Inferior parietal cortex (tissue), 1 donor: Measurements from ENCODE around the gene FZD7.

Experiments used
- DNase-seq: peaks from one replicate; pipeline ENCODE4 v3.0.0-alpha.2; 2016; ENCODE audit errors: extremely low spot score

FZD7 gene

DNA sequence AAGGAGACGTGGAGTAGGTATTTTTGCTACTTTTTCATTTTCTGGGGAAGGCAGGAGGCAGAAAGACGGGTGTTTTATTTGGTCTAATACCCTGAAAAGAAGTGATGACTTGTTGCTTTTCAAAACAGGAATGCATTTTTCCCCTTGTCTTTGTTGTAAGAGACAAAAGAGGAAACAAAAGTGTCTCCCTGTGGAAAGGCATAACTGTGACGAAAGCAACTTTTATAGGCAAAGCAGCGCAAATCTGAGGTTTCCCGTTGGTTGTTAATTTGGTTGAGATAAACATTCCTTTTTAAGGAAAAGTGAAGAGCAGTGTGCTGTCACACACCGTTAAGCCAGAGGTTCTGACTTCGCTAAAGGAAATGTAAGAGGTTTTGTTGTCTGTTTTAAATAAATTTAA is 3.4 kb downstream of the FZD7 start:
- no peak for DNase-seq

DNA sequence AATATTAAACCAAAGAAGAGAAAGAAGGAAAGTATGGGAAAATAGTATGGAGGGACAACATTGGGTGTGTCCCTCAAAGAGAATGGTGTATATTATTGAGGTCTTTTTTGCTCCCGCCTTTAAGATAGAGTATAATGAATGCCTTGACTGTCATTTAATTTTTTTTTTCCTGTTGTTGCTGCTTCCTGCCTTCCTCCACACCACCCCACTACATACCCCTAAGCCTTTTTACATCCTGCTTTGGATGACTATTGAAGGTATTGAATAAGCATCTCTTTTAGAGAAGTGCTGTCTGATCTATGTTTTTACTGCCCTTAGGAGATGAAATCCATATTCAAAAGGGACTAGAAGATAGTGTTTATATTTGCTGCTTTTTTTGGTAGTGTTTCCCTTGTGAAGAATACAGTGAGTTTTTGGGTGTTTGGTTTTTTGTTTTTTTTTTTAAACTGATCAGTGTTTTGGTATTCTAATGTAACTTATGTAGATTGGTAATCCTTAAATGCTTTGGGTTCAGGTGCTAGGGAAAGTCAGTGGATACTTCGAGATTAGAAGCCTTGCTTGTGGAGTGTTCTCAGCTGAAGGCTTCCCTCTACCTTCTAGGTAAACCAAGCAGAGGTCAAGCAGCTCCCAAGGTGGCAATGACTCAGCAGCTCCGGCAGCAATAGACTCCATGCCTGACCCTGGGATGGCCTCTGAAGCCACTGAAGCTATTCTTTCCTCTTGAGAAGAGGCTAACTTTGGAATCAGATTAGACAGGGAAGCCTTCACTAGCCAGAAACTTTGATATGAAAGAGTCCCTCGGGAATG is 5.0 kb downstream of the FZD7 start:
- no peak for DNase-seq

DNA sequence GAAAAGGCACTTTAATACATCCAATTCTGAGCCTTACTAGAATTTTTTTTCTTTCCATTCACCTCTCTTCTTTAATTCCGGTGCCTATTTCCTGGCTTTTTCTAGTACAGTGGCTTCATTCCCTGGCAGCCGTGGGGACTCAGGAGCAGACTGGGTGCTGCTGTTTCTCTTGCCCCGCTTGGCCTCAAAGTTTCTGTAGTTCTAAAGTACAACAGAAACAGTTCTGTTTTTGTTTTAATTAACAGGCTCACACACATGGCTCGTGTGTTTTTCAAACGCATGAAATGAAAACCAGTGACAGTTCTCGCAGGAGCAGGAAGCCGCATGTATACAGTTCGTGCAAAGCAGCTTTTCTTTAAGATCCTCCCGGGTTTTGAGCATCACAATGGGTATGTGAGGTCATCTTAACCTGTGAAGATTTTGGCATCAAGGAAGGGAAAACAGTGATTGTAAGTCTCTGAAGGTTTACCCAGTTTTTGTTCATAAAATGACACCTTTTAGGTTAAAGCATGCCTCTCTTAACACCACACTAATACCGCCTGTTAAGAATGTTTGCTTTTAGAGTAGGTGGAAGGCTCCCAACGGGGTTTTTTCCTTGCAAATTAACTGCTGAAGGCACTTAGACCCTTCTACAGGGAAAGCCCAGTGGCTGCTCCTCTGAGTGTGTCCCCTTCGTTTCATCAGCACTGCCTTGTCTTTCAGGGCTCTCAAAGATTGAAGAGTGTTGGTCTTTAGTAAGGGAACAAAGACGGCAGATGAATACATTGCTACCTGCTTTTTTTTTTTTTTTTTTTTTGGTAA is 5.8 kb downstream of the FZD7 start:
- DNase-seq = no peak

DNA sequence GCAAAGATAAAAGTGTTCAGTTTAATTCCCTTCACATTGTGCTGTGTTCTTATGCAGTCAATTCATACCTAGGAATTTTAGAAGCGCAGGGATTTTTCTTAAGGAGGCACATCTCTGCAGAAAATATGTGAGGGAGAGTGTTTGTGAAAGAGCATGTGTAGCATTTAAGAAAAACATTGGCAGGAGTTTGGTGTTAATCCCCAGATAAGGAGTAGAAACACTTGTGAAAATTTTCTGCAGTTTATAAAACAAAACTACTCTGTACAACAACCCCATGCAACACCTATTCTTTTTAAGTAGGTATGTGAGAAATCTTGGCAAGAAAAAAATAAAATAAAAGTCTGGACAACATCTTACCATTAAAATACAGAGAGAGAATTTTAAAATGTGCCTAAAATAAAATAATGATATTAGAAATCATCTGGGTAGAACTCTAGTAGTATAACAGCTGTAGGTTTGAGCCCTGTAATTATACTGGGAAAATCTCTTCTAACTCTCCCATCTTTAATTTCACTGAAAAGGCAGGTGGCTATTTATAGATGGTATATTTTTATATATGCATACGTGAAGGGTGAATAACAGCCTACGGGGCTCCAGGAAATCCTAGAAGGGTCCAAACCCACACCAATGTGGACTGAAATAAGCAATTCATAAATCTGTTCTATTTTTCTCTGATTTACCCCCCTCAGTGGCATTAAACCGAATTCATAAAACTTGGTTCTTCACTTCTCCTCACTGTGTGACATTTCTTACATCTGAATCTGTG is 6.6 kb downstream of the FZD7 start:
- DNase-seq = no peak

DNA sequence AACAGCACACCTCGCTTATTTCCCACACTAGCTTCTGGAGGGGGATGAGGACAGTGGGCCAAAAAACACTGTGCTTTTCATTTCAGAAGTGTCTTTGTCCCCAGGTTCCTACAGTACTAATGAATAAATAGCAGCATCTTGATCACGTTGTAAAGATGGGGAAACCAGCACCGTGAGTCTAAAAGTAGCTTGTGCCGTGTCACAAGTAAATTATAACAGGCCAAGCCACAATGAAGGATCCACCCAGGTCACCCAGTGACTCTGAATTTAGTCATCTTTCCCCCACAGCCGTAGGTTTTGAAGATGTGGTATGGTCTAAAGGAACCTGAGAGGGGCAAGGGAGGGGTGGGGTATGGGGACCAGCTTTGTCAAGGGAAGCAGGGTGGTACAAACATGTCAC is 8.8 kb downstream of the FZD7 start:
- no peak for DNase-seq

DNA sequence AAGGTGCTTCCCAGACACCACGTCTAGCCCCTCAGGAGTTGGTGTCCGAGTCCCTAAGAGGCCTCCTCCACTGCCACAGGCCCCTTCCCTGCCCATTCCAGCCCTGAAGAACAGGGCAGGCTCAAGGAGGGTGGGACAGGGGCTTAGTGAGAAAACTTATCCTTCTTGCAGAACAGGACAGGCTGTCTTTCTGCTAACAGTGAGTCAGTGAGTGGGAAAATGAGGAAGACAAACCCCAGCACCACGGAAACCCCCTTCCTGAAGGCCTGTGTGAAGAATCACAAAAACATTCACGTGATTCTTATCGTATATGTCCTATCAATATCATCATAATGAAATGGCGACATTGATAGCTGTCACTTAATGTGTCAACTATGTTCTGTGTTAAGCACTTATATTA is 9.8 kb downstream of the FZD7 start:
- DNase-seq = no peak

DNA sequence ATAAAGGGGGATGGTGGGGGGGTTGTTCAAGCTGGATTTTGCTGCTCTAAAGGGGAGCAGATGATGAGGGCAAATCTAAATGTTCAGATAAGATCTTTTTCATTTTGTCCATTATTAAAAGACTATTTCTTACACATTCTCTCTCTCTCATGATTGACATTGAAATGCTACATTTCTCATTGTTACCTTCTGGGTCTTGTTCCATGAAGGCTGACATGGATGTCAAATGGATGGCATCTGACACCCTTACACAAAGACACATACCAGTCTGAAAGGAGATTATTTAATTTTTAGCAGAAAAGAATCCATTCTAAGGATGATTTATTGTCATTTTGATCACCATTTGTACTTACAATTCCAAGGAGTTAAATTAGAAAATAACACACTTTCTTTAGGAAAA is 11.1 kb downstream of the FZD7 start:
- DNase-seq = no peak

DNA sequence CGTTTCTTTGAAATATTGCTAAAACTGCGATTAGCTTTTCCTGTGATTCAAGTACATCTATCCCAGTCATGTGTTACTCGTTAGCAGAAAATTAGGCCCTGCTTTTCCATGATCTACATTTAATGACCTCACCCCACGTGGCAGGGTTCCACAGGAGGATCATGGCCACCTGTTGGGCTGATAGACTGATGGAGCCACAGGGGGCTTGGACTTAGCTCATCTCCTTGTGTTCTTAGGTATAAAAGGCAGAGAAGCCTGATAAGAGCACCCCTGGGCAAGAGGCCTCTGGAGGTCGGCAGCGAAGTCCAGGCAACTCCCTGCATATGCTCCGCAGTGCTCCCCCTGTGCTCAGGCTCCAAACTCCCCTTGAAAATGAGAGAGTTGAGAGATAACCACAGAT is 12.9 kb downstream of the FZD7 start:
- no peak for DNase-seq

DNA sequence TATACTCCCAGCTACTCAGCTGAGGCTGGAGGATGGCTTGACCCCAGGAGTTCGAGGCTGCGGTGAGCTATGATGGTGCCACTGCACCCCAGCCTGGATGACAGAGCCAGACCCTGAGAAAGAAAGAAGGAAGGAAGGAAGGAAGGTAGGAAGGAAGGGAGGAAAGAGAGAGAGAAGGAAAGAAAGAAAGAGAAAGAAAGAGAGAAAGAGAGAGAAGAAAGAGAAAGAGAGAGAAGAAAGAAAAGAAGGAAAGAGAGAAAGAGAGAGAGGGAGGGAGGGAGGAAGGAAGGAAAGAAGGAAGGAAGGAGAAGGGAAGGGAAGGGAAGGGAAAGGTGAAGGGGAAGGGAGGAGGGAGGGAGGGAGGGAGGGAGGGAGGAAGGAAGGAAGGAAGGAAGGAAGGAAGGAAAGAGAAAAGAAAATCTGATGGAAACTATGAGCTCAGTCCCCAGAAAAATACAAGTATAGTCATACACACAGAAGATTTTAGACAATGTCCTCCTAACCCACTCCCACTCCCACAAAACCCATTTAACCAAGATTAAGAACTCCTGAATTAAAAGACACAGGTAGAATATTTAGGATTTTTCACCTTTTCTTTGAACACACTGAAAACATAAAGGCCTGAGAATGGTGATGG is 15.6 kb downstream of the FZD7 start:
- no peak for DNase-seq

DNA sequence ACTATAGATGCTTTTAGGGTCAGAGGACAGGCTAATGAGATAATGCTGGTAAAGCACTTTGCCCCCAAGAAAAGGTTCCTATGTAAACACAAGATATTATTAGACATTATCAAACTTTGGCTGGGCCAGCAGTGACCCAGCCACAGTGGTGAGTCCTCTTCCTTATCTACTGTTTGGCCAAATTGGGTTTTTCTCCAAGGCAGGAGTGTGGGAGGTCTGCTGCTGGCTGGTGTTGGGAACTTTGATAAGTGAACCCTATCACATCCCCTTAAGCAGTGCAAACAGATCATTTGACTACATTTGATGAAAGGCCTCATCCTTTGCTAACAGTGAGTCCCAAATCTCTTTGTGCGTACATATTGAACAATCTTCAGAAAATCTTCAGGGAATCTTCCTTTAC is 16.2 kb downstream of the FZD7 start:
- no peak for DNase-seq

DNA sequence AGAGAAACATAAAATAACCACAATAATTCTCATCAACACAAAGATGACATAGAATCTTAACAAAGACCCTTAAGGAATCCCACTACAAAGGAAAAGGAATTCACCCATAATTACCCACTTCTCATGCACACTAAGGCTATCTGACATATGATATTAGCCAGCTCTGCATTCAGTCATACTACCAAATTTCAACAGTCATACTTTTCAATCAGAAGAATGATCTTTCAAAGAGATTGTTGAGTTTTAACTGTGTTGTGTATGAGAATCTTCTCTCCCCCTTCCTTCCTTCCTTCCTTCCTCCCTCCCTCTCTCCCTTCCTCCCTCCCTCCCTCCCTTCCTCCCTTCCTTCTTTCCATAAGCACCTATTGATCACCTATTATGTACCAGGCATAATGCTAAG is 17.0 kb downstream of the FZD7 start:
- DNase-seq = no peak

DNA sequence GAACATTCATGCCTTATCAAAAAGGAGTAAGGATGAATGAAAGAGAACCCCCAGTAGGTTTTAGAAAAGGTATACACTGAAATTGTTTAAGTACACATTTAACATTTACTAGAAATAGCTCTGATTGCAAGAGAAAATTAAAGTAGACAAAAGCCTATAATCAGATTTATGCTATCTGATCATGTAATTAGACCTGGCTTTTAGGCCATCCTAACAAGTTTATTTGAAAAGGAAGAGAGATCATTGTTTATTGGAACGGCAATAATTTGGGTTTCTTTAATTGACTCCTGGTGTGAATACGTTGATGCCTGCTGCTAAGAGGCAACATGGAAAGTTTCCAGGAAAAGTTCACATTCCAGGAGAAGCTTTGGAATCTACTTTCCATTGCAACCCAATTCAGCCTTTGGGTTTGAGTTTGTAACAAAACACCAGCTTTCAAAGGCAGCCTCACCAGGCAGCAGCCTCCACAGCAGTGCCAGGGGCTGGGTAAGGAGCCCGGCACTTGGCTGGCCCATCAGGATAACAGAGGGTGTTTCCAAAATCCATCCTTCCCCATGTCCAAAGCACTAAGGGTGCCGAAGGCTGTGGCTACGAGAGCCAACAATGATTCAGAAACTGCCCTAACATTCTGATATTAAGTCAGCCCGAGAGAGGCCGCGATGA is 18.0 kb downstream of the FZD7 start:
- DNase-seq = no peak

DNA sequence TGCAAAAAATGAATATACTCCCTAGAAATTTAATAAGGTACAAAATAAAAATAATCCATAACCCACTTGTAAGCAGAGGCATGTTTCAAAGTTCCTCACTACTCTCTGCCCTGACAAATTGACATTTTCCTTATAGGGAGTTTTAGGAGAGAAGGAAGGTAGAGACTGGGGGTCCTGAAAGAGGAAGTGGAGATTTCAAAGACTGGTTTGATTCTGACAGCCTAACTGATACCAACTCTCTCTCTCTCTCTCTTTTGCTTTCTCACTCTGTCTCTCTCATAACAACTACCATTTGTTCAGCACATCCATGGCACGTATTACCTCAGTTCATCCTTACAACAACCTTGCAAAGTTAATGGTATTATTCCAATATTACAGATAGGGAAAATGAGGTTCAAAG is 18.6 kb downstream of the FZD7 start:
- DNase-seq = no peak

DNA sequence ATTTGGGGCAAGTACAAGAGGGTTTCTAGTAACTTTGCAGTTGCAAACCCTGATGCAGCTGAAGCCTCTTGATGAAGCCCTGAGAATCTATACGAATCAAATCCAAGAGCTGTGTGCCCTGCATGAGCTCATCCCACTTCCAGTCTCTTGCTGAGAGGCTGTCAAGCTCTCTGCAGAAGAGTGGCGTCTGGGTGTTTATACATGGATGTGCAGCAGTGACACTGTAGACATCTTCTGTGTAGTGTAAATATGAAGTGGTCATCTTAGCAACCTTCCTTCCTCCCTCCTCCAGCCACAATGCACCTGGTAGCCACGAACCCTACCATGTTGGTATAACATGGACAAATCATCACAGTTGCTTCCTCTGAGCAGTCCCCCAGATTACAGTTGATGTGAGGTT is 21.0 kb downstream of the FZD7 start:
- DNase-seq = no peak

DNA sequence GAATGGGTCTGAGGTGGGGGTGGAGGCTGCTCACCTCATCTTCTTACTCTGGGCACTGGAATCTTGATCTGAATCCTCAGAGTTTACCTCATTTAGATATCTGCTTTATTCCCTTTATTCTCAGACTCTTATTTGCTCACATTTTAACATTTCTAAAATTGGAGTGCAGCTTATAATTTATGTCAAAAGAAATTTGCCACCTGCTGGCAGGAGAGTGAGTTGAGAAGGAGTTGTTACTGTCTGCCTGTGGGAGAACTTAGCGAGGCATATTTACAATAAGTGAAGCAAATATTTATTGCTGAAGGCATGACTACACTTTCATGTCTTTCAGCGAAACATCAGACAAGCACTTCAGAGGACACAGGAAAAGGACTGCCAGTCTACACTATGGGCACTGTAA is 23.0 kb downstream of the FZD7 start:
- DNase-seq = no peak

DNA sequence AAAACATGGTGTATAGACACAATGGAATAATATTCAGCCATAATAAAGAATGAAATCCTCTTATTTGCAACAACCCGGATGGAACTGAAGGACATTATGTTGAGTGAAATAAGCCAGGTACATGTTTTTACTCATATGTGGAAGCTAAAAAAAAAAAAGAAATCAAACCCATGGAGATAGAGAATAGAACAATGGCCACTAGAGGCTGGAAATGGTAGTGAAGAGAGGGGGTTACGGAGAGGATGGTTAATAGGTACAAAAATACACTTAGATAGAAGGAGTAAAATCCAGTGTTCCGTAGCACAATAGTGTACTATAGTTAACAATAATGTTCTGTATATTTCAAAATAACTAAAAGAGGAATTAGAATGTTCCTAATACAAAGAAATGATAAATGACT is 26.6 kb downstream of the FZD7 start:
- DNase-seq = no peak

DNA sequence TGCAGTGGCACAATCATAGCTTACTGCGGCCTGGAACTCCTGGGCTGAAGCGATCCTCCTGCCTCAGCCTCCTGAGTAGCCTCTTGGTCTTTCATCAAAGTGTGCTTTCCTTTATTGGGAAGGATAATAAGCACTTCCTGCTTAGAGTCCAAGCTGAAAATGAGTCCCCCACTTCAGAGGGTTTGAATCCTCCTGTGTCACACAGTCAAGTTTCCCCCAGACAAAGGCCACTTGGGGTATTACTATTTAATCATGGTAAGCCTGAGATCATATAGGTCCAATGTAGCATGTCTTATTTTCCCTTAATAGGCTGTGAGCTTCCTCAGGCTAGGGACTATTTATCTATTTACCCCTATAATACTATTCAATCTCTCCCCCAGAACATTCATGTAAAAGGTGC is 28.0 kb downstream of the FZD7 start:
- no peak for DNase-seq

DNA sequence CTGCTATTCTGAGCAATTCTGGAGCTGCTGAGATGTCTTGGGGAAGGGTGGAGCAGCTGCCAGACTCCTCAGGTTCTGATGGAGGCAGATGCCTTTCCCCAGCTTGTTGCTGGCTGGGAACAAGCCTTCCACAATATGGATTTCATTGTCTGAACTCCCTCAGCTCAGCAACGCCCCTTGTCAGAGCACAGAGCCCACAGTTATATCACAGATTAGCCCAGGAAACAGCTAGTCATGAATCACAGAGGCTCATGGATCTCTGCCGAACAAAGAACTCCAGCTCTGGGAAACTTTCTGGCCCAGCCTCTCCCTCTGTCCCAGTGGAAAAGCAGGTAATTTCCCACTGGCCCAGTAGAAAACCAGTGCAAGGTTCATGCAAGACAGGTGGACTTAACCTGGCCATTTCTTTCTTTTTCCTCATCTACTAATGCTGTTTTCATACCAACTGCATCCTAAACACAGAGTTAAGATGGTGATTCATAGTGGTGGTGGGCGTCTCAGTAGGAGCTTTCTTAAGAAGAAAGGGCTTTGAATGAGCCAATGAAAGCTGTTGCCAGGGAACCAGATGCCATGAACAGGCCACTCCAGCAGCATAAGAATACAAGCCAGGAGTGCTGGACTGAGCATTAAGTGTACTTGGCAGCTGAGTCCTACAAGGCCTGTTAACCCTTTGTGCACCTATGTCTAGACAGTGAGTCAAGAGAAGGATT is 30.7 kb downstream of the FZD7 start:
- peak; percentile 46 for DNase-seq

DNA sequence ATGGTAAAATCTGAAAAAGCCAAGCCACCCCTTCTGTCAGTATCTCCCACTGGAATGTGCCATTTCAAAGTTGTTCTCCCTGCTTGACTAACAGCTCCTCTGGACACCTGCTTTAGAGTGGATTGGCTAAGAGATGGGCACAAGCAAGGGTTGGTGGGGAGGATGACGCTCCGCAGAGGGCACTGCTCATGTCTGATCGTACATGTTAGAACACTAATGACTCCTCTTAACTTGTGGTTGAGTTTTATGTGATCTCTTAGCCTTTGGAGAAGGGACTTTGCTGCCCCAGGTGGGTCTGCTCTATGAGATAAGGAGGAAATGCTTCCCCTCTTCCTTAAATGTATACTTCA is 31.2 kb downstream of the FZD7 start:
- no peak for DNase-seq

DNA sequence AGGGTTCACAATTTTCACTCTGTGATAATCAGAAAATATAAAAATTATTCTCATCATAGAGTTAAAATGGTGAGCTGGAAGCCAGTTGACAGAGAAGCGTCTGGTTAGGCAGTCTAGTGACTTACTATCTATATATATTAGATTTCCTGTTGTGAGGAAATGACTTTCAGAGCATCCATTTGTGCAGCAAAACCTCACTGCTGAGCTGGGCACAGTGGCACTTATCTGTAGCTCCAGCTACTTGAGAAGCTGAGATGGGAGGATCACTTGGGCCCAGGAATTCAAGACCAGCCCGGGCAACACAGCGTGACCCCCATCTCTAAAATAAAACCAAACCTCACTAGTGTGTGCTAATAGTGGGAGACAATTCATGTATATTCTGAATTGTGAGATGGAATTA is 32.2 kb downstream of the FZD7 start:
- DNase-seq = no peak

DNA sequence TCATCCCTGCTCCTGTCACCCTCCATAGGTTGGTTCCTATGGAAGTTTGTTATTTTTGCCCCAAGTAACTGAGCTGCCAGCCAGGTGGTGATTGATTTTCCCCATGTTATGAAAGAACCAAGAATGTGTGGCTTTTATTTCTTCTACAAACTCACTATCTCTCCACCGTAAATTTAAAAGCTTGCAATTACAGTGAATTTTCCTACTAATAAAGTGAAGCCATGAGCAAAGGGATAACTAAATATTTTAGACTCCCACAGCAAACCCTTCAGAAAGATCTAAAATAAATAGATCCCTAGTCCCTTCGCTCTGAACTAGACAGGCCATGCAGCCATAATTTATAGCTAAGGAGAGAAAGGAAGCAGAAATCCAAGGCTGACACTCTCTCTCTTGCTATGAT is 33.2 kb downstream of the FZD7 start:
- no peak for DNase-seq
